HG03064 (cell line): ENCODE results near the gene MAD1L1.
"Not testable (repeated sequence)": the region's sequence is repeated elsewhere in the genome, so short reads cannot be mapped to it uniquely, and the experiment has no call there.

Experiments used
- ATAC-seq: cut with Tn5 transposase; IDR thresholded peaks from one replicate; pipeline ENCODE4 v1.9.1; 2021; ENCODE audit warnings: low read depth; ENCODE audit not compliant: unreplicated experiment

MAD1L1 gene

DNA sequence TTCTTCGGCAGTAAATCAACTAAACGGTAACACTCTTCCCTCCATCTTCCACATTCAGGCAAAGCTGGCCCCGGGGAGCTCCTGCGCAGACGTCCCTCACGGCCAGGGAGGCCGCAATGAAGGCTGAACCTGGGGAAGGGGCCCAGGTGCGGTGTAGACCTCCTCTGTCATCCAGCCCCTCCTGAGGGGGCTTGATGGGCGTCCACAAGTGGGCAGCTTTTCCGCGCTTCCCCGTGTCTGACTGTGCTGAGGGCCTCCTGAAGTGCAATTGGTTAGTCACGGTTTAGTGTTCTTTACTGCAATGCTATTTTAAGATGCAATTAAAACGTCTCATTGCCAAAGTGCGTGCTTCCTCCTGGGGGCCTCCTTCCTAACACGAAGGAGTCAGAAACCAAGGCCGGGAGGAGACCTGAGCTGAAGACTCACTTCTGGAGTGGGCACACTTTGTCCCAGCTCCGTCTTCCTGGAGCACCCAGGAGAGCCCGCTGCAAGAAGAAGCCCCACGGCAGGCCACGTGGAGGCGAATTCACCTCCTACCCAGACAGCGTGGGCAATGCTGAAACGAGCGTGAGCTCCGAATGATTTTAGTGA lies 389.4 kb downstream of the MAD1L1 start:
- no peak for ATAC-seq

DNA sequence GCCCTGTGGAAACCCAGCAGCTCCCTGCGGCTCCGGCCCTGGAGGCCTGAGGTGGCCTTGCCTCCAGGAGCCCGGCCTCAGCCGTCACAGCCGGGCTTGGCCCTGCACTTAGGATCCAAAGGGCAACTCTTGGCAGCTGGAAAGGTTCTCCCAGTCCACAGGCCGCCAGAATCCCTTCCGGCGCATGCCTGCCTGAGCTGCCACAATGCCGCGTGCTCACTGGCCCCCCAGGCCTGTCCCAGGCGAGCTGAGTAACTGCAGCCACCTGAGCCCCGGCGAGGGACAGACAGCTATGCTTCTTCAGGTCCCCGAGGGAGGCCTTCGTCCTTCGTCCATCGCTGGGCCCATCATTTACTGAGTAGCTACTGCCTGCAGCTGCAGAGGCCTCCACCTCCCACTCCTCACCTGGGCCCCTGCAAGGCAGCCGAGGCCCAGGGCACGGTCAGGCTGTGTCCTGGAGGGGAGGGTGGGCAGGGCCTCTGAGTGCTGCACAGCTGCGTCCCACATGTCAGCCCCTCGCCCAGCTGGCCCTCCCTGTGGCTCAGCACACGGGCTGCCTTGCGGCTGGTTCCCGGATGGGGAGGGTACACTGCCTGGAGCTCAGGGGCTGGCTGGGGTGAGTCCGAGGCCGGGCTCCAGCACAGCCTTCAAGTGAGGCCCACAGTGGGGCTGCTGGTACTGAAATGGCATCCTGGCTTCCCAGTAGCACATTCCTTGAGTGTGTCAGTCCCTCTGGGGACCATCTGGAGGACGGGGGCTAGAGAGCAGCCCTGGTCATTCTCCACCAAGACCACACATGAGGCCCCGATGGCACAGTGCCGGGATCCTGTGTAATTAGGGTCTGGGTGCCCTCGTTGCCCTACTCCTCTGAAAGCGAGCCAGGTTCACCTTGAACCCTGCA lies 390.2 kb downstream of the MAD1L1 start:
- ATAC-seq = no peak

DNA sequence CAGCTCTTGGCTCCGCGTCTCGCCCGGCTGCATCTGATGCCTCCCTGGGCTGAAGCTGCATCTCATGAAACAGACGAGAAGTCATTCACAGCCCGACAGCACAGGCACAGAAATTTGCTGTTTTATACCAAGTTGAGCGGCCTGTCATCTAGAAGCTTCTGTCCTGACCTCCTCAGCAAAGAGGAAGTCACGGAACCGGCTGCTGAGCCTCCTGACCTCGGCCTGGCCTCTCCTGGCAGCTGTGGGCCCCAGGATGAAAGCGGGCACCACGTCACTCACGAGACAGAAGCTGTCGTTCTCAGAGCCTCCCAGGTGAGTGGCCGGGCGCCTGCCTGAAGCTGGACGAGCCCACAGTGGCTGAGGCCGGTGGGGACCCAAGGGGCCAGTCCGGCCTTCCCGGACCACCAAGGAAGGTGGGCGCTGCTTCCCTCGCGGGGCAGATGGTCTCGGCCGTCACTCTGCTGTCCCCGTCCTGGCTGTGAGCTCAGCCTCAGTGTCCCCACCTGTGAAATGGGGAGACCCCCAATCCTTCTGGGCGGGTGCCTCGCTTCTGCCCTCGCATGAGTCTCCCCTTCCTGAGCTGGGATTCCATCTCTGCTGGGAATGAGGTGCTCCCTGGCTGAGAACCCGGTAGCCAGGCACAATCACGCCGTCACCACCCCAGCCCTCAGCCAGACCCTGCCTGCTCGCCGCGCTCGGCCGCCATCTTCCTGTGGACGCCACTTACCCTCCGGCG lies 391.3 kb downstream of the MAD1L1 start:
- not testable (repeated sequence) for ATAC-seq

DNA sequence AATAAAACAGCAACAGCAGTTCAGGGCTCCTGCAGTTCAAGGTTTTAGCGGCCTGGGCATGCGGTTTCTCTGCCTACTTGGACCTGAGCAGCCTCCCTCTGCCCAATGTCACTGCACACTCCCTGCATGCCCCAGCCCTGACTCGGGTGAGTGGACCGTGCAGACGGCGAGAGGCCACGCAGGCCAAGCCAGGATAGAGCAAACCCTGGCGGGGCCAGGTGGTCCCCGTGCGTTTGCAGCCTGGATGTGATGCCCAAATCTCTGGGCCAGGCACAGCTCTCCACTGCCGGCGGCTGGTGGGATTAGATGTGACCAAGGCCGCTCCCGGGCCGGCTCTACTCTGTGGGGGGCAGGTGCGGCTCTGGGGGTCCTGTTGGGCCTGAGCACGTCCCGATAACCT lies 392.0 kb downstream of the MAD1L1 start:
- not testable (repeated sequence) for ATAC-seq

DNA sequence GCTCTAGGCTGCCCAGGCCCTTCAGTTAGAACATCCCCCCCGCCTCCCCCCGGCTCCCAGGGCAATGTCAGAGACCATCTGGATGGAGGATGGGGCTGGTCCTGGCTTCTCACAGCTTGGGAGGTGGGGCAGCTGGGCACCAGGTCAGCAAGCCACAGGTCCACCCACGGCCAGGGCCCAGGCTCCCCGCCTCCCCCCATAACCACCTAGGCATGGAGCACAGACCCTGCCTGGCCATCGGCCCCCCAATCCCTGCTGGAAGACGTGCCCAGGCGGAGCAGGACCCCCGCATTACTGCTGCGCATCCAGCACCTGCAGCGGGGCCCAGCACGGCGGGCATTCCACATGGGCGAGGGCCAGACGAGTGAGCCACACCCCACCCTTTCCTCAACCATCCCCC lies 393.0 kb downstream of the MAD1L1 start:
- ATAC-seq = no peak

DNA sequence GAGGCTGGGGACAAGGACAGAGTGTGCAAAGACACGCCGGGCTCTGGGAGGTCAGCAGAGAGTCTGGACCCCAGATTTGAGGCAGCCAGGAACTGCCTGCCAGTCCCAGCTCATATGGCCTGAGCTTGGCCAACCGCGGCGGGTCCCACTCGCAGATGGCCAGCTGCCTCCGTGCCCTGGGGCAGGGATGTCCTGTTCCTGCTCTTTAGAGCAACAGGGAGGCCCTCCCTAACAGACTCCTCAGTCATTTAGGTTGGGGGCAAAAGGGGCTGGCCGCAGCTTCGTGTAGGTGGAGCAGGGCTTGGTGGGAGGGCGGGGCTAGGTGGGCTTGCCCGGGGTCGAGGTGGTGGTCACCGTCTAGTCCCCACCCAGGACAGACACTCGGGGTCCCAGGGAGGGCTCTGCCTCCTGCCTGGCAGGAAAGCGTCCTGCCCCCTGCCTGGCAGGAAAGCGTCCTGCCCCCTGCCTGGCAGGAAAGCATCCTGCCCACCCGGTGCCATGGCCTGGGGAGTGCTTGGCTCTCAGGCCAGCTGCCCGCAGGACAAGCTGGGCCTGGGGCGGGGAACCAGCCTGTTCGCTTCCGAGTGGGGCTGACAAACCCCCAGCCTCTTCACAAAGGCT lies 393.7 kb downstream of the MAD1L1 start:
- ATAC-seq = not testable (repeated sequence)

DNA sequence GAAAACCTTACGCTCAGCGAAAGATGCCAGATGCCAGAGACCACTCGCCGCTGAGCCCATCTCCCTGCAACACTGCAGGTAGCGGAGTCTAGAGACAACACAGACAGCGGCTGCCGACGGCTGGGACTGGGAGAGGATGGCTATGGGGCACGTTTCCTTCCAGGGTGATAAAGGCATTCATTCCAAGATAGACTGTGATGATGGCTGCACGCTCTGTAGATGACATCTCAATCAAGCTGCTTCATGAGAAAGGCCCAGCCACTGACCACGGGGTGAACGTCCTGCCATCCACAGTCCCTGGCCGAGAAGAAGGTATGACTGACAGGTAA lies 394.2 kb downstream of the MAD1L1 start:
- not testable (repeated sequence) for ATAC-seq

DNA sequence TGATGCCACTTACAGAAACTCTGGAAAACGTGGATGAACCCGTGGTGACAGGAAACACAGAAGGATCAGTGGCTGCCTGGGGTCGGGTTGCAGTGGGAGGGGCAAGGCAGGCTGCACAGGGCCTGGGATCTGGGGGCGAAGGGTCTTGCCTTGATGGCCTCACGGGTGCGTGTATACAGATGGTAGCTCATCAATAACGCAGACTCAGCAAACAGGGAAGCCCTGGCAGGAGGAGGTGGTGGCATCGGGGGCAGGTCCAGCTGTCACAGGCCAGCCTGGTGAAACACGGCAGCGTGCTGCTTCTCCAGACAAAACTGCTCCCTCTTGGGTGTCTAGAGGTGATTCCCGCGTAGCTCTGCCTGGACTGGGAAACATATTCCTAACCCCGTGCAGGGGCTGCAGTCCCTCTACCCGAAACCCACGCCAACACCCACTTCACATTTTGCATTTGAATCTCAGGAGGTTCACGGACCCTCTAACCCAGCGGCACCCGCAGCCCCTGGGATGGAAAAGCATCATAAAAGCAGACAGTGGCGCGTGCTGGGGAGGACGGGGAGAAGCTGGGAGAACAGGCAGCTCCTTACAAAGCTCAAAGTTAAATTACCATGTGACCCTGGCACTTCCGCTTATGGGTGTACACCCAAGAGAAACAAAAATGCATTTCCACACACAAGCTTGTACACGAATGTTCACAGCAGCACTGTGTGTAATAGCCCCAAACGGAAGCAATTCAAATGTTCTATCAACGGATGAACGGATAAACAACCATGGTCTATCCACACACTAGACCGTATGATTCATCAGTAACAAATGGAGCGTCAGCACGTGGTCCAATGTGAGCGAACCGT lies 394.8 kb downstream of the MAD1L1 start:
- ATAC-seq = not testable (repeated sequence)

DNA sequence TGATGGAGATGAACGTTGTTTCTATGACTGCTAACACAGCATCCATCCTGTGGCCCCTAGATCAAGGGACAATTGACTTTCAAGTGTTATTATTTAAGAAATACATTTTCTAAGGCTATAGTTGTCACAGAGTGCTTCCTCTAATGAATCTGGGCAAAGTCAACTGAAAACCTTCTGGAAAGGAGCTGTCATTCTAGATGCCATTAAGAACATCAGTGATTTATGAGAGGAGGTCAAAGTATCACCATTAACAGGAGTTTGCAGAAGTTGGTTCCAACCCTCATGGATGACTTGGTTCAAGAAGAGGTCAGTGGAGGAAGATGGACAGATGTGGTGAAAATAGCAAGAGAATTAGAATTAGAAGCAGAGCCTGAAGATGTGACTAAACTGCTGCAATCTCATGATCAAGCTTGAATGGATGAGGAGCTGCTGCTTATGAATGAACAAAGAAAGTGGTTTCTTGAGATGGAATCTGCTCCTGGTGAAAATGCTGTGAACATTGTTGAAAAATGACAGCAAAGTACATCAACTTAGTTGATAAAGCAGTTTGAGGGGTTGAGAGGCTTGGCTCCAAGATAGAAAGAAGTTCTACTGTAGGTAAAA lies 400.7 kb downstream of the MAD1L1 start:
- ATAC-seq = not testable (repeated sequence)

DNA sequence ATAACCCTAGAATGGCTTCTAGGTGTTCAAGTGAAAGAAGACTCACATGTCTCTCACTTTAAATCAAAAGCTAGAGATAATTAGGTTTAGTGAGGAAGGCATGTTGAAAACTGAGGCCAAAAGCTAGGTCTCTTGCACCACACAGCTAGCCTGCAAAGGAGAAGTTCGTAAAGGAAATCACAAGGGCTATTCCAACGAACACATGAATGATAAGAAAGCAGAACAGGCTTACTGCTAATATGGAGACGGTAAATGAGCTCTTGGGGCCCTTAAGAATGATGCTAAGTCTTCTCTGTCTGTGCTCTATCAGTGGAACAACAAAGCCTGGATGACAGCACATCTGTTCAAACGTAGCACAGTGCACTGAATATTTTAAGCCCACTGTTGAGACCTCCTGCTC lies 401.3 kb downstream of the MAD1L1 start:
- ATAC-seq = not testable (repeated sequence)

DNA sequence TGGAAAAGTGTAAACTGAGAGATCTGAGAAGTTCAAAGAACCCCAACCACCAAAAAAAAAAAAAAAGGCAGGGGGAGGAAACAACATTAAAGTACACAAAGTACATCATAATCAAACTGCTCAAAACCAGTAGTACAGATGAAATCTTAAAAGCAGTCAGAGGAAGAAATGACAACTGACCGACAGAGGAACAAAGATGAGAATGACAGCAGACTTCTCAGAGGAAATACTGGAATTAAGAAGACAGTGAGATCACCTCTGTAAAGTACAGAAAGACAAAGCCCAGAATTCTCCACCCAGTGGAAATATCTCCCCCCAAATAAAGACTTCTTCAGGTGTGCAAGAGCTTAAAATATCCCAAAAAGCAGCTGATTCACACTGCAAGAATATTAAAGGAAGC lies 403.1 kb downstream of the MAD1L1 start:
- not testable (repeated sequence) for ATAC-seq

DNA sequence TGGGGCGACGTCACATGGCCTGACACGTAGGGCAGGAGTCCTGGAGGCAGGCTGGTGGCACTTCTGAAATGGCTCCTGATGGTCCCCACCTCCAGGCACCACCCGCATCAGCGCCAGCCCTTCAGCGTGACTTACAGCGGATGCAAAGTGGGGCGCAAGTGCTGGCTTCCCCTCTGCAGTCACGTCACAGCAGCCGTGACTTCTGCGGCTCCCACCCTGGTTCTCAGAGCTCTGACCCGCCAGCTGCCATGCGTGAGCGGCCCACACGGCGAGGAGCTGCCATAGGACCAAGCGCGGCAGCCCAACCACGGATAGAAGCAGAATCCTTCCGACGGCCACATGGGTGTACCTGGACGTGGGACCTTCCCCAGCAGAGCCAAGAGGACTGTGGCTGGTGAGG lies 403.6 kb downstream of the MAD1L1 start:
- ATAC-seq = no peak

DNA sequence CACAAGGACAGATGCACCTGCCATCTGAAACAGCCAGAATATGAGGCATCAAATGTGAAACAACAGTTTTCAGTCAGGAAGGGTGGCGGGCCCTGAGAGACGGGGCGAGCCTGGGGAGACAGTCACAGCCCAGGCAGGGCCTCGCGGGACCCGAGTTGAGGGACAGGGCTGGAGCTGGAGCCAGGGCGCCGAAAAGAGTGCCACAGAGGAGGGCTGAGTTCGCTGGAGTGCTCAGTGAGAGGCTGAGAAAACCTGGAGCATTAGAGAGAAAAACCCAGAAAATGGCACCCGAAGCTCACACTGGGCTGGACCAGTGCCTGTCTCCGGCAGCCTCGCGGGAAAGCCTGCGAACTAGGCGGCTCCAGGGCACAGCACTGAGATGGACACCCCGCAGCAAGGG lies 404.6 kb downstream of the MAD1L1 start:
- ATAC-seq = not testable (repeated sequence)

DNA sequence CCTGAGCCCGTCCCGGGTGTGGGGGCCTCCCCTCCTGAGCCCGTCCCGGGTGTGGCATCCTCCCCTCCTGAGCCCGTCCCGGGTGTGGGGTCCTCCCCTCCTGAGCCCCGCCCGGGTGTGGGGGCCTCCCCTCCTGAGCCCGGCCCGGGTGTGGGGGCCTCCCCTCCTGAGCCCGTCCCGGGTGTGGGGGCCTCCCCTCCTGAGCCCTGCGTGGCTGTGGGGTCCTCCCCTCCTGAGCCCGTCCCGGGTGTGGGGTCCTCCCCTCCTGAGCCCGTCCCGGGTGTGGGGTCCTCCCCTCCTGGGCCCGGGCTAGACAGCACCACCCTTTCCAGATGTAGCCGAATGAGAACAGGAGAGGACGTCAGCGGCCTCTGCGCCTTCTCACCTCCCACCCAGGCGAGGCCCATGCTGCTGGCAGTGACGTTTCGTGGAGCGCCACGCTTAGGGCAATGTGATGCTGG lies 405.2 kb downstream of the MAD1L1 start:
- not testable (repeated sequence) for ATAC-seq

DNA sequence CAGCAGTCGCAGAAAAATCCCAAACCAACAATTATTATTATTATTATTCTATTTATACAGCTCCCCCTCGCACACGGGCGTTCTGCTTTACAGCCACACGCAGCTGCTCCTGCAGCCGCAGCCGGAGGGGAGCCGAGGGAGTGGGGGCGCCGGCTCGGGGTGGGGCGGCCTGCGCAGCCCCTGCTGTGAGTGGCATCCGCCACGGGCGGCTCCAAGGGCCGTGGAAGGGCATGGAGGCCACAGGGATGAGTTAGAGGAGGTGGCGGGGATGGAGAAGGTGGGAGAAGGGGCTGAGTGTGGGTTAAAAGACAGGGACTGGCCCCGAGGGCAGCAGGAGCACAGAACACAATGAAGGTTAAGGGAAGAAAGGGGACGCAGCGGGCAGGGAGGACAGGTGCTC lies 405.8 kb downstream of the MAD1L1 start:
- ATAC-seq = not testable (repeated sequence)

DNA sequence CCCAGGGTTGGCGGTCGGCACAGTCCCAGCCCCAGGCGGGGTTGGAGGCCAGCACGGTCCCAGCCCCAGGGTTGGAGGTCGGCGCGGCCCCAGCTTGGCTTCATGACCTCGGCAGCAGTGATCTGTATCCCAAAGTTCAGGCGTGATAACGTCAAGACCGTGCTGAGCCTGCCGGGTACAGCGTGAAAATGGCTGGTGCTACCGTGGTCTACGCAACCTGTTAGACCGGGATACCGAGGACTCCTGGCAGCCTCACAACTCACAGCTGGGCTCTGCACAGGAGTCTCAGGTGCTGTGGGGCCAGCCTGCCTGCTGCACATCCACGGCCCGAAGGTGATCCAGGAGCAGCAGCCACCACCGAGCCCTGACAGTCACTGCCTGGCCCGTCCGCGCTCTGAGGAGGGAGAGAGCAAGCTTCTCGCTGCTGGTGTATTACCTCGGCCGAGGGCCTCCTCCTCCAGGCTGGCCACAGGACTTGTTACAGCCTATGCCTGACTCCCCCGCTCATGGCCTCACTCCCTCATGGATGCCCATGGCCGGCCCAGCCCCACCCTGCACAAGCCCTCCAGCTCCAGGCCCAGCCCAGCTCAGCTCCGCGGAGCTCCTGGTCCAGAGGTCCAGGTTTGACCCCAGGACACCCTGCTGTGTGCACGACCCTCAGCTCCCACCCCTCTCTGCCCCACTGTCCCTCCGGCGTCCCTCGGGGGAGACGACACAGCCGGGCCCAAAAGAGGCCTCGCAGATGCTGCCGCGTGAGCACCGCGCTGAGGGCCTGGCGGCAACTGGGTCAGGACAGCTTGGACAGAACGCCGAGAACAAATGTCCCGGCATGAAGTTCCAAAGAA lies 406.6 kb downstream of the MAD1L1 start:
- no peak for ATAC-seq

DNA sequence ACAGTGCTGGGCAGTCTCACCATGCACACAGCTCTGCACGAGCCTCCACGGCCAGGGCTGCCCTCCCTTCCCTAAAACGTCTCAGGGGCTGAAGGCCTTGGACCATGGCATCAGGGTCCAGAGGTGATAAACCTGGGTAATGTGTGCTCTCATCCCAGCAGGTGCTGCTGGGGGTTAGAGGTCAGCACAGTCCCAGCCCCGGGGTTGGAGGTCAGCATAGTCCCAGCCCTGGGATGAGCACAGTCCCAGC lies 407.2 kb downstream of the MAD1L1 start:
- ATAC-seq = not testable (repeated sequence)

DNA sequence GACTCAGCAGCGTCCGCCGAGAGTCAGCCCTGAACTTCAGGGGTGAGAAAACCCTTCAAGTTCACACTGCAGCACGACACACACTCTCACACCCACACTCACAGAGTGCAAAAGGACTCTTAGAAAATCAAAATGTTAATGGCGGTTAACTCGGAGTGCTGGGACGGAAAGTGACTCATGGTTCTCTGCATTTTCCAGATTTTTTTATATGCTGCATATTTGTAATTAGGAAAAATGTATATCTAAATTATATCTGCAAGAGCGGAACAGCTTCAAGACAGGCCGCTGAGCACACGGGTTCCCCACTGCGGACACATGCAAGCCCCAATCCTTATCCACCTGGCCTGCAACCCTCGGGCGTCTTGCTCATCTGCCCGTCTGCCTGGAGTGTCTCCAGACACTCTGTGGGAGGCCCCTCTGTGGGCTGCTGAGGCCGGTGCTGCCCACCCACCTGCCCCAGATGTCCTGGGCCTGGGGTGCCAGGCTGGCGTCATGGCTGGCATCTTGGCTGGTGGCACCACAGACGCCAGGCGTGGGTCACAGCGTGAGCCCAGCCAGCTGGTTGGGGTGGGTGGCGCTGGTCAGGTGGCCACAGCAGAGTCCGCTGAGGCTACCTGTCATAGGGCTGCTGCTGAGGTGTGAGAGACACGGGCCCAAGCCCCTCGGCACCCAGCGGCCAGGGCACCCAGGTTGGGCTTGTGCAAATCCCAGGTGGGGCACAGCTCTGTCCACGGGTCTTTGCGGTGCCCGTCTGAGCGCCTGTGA lies 407.7 kb downstream of the MAD1L1 start:
- ATAC-seq = not testable (repeated sequence)
